GM10847 (cell line): ENCODE measurements around the gene DYRK4.

Source experiments
- POLR2A ChIP-seq: IDR thresholded peaks from 2 replicates; pipeline ENCODE4 v1.6.1; 2011; ENCODE audit not compliant: insufficient read length; ENCODE audit errors: extremely low read depth

DYRK4 gene

DNA sequence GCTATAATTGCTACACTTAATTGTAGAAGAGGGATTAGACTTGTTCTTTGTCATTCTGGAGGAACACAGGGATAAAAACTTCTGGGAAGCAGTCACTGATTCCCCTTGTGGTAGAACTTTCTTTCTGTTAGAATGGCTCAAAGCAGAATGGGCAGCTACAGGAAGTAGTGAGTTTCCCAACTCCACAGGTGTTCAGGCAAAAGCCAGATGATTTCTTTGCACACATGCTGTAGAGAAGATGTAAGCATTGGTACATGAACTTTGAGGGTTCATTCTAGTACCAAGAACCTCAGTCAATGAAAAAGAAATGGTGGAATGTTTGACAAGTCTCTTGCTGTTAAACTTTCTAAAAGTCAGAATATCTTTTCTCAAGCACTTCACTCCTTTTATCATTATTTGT lies 91.2 kb downstream of the DYRK4 start:
- TF ChIP-seq POLR2A = no peak

DNA sequence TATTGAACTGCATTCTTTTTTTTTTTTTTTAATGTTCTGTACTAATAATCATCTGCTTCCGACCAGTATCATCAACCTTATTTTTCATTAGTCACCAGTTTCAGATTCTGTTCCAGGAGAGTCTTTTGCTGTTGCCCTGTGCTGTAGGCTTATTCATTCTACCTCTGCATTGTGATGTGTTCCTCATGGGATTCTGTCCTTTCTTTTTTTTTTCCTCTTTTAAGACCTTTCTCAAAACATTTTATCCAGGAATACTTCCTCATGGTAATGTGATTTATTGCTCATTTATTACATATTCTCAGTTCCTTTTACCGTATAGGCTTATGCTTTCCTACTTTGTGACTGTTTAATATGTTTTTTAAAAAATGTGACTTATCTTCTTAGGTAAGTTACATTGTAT lies 91.7 kb downstream of the DYRK4 start:
- no peak for TF ChIP-seq POLR2A
